Pulmonary artery endothelial cell (primary cell): ENCODE results near the gene MS4A12. TPM values are rescaled to one million over a fixed set of nuclear protein-coding genes. Genes with fewer than 3 reads are reported as not detected.
"Not testable (repeated sequence)": the region's sequence is repeated elsewhere in the genome, so short reads cannot be mapped to it uniquely, and the experiment has no call there.

Experiments
- DNase-seq: peaks from one replicate; pipeline ENCODE4 v3.0.0-alpha.2; 2011; ENCODE audit warnings: low read depth, low spot score
- total RNA-seq: library from RNA; depleted of rRNA; stranded (reverse); fragments of >200 nt; gene quantifications from 2 replicates; pipeline ENCODE4 v1.2.3, GENCODE V29; 2014

The MS4A12 gene
- total RNA-seq, 1 donor from 2014 or later, result not detected

GRCh38 chr11:60512651-60513225 is 20.2 kb downstream of the MS4A12 start:
- no peak for DNase-seq

GRCh38 chr11:60513496-60514460 is 21.2 kb downstream of the MS4A12 start:
- DNase-seq, result no peak

DNA sequence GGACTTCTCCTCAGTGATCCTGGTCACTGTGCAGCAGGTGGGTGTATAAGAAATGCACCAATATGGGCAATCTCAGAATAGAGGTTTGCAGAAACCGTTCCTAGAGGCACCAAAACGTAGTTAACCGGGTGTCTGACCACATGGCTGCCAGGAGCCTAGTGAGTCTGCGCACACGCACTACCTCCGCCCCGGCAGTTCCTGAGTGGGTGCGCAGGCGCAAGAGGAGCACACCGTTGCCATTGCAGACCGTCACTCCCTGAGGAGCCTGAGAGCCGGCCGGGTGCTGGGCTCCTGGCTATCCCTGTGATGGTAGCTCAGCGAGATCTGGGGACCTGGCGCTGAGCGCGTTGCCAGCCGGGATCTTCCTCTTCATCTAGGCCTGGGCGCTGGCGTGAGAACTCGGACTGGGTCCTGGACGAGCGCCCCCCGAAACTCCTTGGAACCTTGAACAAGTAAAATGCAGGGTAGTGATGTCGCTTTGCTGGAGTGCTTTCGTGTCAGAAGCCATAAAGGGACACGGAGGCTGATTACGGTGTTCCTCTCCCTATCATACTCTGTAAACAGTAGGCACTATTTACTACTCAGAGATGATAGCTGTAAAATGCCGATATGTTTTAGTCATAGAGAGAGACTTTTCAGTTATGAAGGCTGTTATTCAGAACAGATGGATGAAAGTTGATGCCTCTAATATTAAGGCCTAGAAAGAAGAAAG is 22.7 kb downstream of the MS4A12 start, which contains the start of gene MS4A13:
Gene MS4A13 (plus strand): TSS at position 249 of the 712 bp plus-strand sequence. CDS start 2,692 bp downstream, outside the sequence.
- DNase-seq, result no peak

DNA sequence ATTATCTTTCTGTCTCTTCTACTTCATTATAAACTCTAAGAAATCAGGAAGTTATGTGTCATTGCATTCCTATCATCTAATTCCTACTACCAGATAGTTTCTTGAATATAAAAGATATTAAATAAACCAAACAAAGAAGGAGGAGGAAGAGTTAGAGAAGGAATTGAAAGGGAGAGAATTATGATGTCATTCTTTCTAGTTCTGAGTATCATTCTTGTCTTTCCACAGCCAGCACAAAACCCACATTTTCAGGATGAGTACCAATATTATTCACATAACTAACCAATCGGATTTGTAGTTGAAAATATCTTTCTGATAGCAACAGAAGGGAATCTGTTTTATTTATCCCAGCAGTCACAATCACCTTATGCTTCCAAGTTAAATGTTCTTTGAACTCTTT is 35.9 kb downstream of the MS4A12 start:
- DNase-seq, result no peak

DNA sequence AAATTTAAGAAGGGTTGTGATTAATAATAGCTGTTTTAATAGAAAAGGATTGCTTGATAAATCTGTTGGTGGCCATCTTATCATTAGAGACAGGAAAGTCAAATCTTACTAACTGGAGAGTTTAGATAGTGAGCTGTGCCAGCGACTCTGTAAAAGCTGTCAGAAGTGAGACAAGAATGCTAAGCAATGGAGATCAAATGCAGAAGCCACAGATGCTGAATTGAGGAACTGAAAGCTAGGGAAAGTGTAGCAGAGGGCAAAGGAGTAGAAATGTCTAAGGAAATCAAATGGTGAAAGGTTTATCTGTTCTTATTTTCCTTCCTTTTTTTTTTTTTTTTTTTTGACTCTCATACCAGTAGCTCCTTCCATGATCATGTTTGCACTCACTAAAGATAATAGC is 36.4 kb downstream of the MS4A12 start:
- no peak for DNase-seq

- DNase-seq, result no peak
Measured at GRCh38 chr11:60530454-60531100, 38.0 kb downstream of the MS4A12 start.

DNA sequence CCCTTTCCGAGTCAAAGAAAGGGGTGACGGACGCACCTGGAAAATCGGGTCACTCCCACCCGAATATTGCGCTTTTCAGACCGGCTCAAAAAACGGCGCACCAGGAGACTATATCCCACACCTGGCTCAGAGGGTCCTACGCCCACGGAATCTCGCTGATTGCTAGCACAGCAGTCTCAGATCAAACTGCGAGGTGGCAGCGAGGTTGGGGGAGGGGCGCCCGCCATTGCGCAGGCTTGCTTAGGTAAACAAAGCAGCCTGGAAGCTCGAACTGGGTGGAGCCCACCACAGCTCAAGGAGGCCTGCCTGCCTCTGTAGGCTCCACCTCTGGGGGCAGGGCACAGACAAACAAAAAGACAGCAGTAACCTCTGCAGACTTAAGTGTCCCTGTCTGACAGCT is 39.8 kb downstream of the MS4A12 start:
- not testable (repeated sequence) for DNase-seq

DNA sequence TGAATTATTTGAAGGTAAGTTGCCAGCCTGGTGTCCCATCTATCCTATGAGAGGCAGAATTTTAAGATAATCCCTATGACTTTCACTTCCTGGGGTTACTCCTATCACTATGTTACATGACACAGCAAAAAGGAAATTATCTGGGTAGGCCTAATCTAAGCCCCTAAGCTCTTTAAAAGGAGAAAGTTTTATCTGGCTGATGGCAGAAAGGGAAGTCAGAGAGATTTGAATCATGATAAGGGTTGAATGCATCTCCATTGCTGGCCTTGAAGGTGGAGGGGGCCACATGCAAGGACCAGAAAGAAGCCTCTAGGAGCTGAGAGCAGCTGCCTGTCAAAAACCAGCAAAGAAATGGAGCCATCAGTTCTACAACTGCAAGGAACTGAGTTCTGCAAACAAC is 46.0 kb downstream of the MS4A12 start:
- not testable (repeated sequence) for DNase-seq

- no peak for DNase-seq
Measured at GRCh38 chr11:60544077-60544476, 51.5 kb downstream of the MS4A12 start.

Other genes starting within 250 kb of the MS4A12 start
- not detected in 2 replicates for gene MS4A4E, start 249.6 kb upstream of the MS4A12 start, total RNA-seq
- gene MS4A4A, start 212.1 kb upstream of the MS4A12 start, total RNA-seq, result not detected in 2 replicates
- gene MS4A6E, start 165.5 kb upstream of the MS4A12 start, total RNA-seq, result not detected in 2 replicates
- not detected in 2 replicates for gene MS4A7, start 114.2 kb upstream of the MS4A12 start, total RNA-seq
- gene MS4A14, start 96.3 kb upstream of the MS4A12 start, total RNA-seq, result not detected in 2 replicates
- not detected in 2 replicates for gene MS4A5, start 63.2 kb upstream of the MS4A12 start, total RNA-seq
- gene MS4A1, start 36.9 kb upstream of the MS4A12 start, total RNA-seq, result not detected in 2 replicates
- gene MS4A13, start 22.6 kb downstream of the MS4A12 start, total RNA-seq, result not detected in 2 replicates
- not detected in 2 replicates for gene MS4A8, start 206.8 kb downstream of the MS4A12 start, total RNA-seq
- not detected in 2 replicates for gene MS4A18, start 231.9 kb downstream of the MS4A12 start, total RNA-seq